Activated CD8-positive, alpha-beta T cell treated with anti-CD3 and anti-CD28 coated beads, Interleukin-2, amount 10 ng/mL, durations not matched to agents 7 days and 5 days (primary cell): Measurements from ENCODE around the gene ZNF274. TPM values are rescaled to one million over a fixed set of nuclear protein-coding genes. Genes with fewer than 3 reads are reported as not detected.

Experiments
- ATAC-seq: fragments of 150-1000 bp; cut with Tn5 transposase; one replicate; pipeline ENCODE4 v1.10.0; 2021; ENCODE audit warnings: moderate library complexity
- CTCF ChIA-PET: fragments of 350-600 bp; sonication (Branson Sonifier 250); formaldehyde crosslinking; loops from one replicate; lab custom pipeline; 2021; ENCODE audit warnings: antibody characterized with exemption; lab: Charles Lee
- POLR2A ChIA-PET: fragments of 350-600 bp; sonication (Branson Sonifier 250); formaldehyde crosslinking; loops from one replicate; lab custom pipeline; 2021; ENCODE audit warnings: antibody characterized with exemption; lab: Charles Lee
- DNase-seq: peaks from one replicate; pipeline ENCODE4 v3.0.0-alpha.2; 2020
- H3K27ac Mint-ChIP-seq: one replicate; pipeline ENCODE4 v1.8.0; 2021; ENCODE audit warnings: mild to moderate bottlenecking, mixed read lengths
- H3K27me3 Mint-ChIP-seq: one replicate; pipeline ENCODE4 v1.8.0; 2021; ENCODE audit warnings: low read depth, mixed read lengths
- H3K36me3 Mint-ChIP-seq: one replicate; pipeline ENCODE4 v1.8.0; 2021; ENCODE audit warnings: low read depth, mixed read lengths
- H3K4me1 Mint-ChIP-seq: one replicate; pipeline ENCODE4 v1.8.0; 2021; ENCODE audit warnings: low read depth, mixed read lengths
- H3K4me3 Mint-ChIP-seq: one replicate; pipeline ENCODE4 v1.8.0; 2021; ENCODE audit warnings: mild to moderate bottlenecking, mixed read lengths
- H3K9me3 Mint-ChIP-seq: one replicate; pipeline ENCODE4 v1.8.0; 2022; ENCODE audit warnings: mixed read lengths; ENCODE audit not compliant: insufficient read depth
- total RNA-seq, 2 experiments: library from RNA; stranded (reverse); gene quantifications; one replicate each; pipeline ENCODE4 v1.2.3, GENCODE V29; 2021

ZNF274 gene
- total RNA-seq, 2 experiments from 2014 or later: 31.9 to 32.8 TPM

GRCh38 chr19:58261600-58261967, 78.7 kb downstream of the ZNF274 start:
- H3K27me3 Mint-ChIP-seq: no peaks in the 10 kb centered on the region
- ATAC-seq (no peak), DNase-seq (no peak)
- no peaks in the 10 kb centered on the region for H3K4me1 Mint-ChIP-seq
- peaks cover 86% of the 10 kb centered on the region for H3K36me3 Mint-ChIP-seq
- H3K27ac Mint-ChIP-seq: no peak overlapping the region
- H3K9me3 Mint-ChIP-seq: peaks cover 34% of the 10 kb centered on the region
- POLR2A ChIA-PET: interaction anchor here (1.7 kb wide), 1 partner anchor 12 kb away, joined by 3 read pairs; no protein-coding TSS in a partner anchor
- CTCF ChIA-PET: no interaction called here
- H3K4me3 Mint-ChIP-seq: no peak overlapping the region

GRCh38 chr19:58261968-58262921, 79.4 kb downstream of the ZNF274 start:
- peaks cover 39% of the 10 kb centered on the region for H3K9me3 Mint-ChIP-seq
- ATAC-seq: no peak
- CTCF ChIA-PET: no interaction called here
- H3K36me3 Mint-ChIP-seq: peaks cover 84% of the 10 kb centered on the region
- H3K4me1 Mint-ChIP-seq: no peaks in the 10 kb centered on the region
- H3K27me3 Mint-ChIP-seq: no peaks in the 10 kb centered on the region
- H3K4me3 Mint-ChIP-seq: no peak overlapping the region
- DNase-seq: no peak
- POLR2A ChIA-PET: interaction anchor here (1.7 kb wide), 1 partner anchor 12 kb away, joined by 3 read pairs; no protein-coding TSS in a partner anchor
- H3K27ac Mint-ChIP-seq: no peak overlapping the region

DNA sequence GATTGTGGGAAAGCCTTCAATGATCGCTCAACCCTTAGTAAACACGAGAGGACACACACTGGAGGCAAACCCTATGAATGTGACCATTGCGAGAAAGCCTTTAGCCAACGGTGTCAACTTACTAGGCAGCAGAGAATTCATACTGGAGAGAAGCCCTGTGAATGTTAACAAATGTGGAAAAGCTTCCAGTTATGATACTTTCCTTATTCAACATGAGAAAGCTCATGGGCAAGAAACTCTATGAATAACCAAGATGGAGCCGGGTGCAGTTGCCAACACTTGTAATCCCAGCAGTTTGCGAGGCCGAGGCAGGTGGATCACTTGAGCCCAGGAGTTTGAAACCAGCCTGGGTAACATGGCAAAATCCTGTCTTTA, 80.0 kb downstream of the ZNF274 start:
- ChIA-PET CTCF (no interaction called here), POLR2A (interaction anchor here (1.7 kb wide), 1 partner anchor 13 kb away, joined by 3 read pairs; no protein-coding TSS in a partner anchor)
- Mint-ChIP-seq H3K27ac (no peak overlapping the region), H3K36me3 (peaks cover 78% of the 10 kb centered on the region), H3K4me3 (no peak overlapping the region), H3K4me1 (no peaks in the 10 kb centered on the region), H3K27me3 (no peaks in the 10 kb centered on the region), H3K9me3 (peaks cover 36% of the 10 kb centered on the region)
- no peak for DNase-seq
- no peak for ATAC-seq

Other genes starting within 250 kb of the ZNF274 start
- 1 to 10 TPM; 4.2 to 6.2 TPM for gene ZNF418, start 247.7 kb upstream of the ZNF274 start, total RNA-seq
- gene ZNF256, start 235.4 kb upstream of the ZNF274 start, total RNA-seq: 1 to 10 TPM; 8.8 to 8.9 TPM
- gene C19orf18, start 208.5 kb upstream of the ZNF274 start, total RNA-seq: under 1 TPM; 0.42 to 0.73 TPM
- 10 to 100 TPM; 13.6 to 14.4 TPM for gene ZNF606, start 180.2 kb upstream of the ZNF274 start, total RNA-seq
- gene ZSCAN1, start 149.0 kb upstream of the ZNF274 start, total RNA-seq: not detected
- gene ZNF135, start 123.8 kb upstream of the ZNF274 start, total RNA-seq: 1 to 10 TPM; 1.2 to 1.3 TPM
- gene ZSCAN18, start 84.8 kb upstream of the ZNF274 start, total RNA-seq: 10 to 100 TPM; 18.8 to 19.1 TPM
- 1 to 10 TPM; 5.6 to 5.7 TPM for gene ZNF329, start 32.3 kb upstream of the ZNF274 start, total RNA-seq
- gene ZNF544, start 45.9 kb downstream of the ZNF274 start, total RNA-seq: 10 to 100 TPM; 48.1 to 56.2 TPM
- gene ZNF8, start 95.9 kb downstream of the ZNF274 start, total RNA-seq: 1 to 10 TPM; 4.7 TPM
- gene ERVK3-1, start 122.3 kb downstream of the ZNF274 start, total RNA-seq: 10 to 100 TPM; 60.7 to 61.9 TPM
- 1 to 10 TPM; 4.8 to 5.2 TPM for gene ZSCAN22, start 143.9 kb downstream of the ZNF274 start, total RNA-seq
- 10 to 100 TPM; 14.9 to 17.5 TPM for gene A1BG, start 170.4 kb downstream of the ZNF274 start, total RNA-seq
- gene ZNF497, start 179.7 kb downstream of the ZNF274 start, total RNA-seq: 1 to 10 TPM; 1.5 to 1.7 TPM
- gene ZNF837, start 198.0 kb downstream of the ZNF274 start, total RNA-seq: 1 to 10 TPM; 1.3 to 1.5 TPM
- gene RPS5, start 204.2 kb downstream of the ZNF274 start, total RNA-seq: 1,000 to 10,000 TPM; 1,111 to 1,173 TPM
- gene RNF225, start 212.6 kb downstream of the ZNF274 start, total RNA-seq: under 1 TPM; 0.84 to 0.99 TPM
- gene ZNF584, start 225.6 kb downstream of the ZNF274 start, total RNA-seq: 10 to 100 TPM in 1 of 2 experiments, 1 to 10 TPM in 1; 9.4 to 11.5 TPM